Central memory CD8-positive, alpha-beta T cell (primary cell): ENCODE measurements around the gene ACOT12.
A peak's percentile ranks its signal among the peaks of the same experiment; 100 is the strongest.

Experiments
- ATAC-seq: fragments of 150-1000 bp; cut with Tn5 transposase; replicated peaks from 2 replicates; pipeline ENCODE4 v1.10.0; 2022; ENCODE audit warnings: mild to moderate bottlenecking, moderate FRiP score, moderate number of reproducible peaks; ENCODE audit not compliant: poor library complexity, severe bottlenecking; ENCODE audit errors: extremely low read depth
- DNase-seq, 2 donors: peaks; one replicate each; pipeline ENCODE4 v3.0.0; 2021; ENCODE audit warnings: low spot score in 2 of 2
- H3K27ac Mint-ChIP-seq: one replicate; pipeline ENCODE4 v1.8.0; 2022; ENCODE audit warnings: low read depth, mild to moderate bottlenecking, moderate library complexity, mixed read lengths
- H3K27me3 Mint-ChIP-seq: one replicate; pipeline ENCODE4 v1.8.0; 2022; ENCODE audit warnings: mixed read lengths
- H3K36me3 Mint-ChIP-seq: one replicate; pipeline ENCODE4 v1.8.0; 2022; ENCODE audit warnings: mild to moderate bottlenecking, moderate library complexity, mixed read lengths; ENCODE audit not compliant: insufficient read depth
- H3K4me1 Mint-ChIP-seq: one replicate; pipeline ENCODE4 v1.8.0; 2022; ENCODE audit warnings: mixed read lengths
- H3K4me3 Mint-ChIP-seq: one replicate; pipeline ENCODE4 v1.8.0; 2022; ENCODE audit warnings: mild to moderate bottlenecking, moderate library complexity, mixed read lengths
- H3K9me3 Mint-ChIP-seq: one replicate; pipeline ENCODE4 v1.8.0; 2022; ENCODE audit warnings: mixed read lengths

Gene ACOT12

DNA sequence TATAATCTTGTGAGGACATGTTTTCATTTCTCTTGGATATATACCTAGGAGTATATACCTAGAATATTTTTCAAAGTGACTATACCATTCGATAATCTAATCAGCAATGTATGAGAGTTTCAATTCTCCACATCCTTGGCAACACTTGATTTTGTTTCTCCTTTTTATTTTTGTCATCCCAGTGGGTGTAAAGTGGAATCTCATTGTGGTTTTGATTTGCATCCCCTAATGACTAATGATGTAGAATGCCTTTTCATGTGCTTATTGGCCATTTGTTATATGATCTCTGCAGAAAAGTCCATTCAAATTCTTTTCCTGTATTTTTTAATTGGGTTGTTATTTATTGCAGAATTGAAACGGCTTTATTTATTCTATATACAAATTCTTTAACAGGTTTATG, 77.4 kb downstream of the ACOT12 start:
- H3K4me1 Mint-ChIP-seq, result no peaks in the 10 kb centered on the region

DNA sequence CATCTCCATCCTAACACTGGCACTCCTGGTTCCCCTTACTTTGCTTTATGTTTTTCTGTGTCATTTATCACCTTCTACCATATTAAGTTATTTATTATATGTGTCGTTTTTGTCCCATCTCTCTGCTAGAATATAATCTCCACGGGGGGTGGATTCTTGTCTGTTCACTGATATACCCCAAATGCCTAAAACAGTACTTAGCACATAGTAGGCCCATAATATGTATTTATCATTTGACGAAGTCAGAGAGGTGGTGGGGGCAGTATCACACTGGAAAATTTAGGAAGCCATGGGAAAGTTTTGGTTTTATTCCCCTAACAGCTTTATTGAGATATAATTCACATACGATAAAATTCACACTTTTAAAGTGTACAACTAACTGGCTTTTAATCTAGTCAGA, 78.1 kb downstream of the ACOT12 start:
- Mint-ChIP-seq H3K27ac (no peak overlapping the region), H3K4me1 (no peaks in the 10 kb centered on the region), H3K9me3 (no peaks in the 10 kb centered on the region), H3K27me3 (no peaks in the 10 kb centered on the region), H3K4me3 (no peak overlapping the region), H3K36me3 (peaks cover 16% of the 10 kb centered on the region)
- DNase-seq (no peak), ATAC-seq (no peak)

More for the DNA sequence above, 77.4 kb downstream of the ACOT12 start:
- Mint-ChIP-seq H3K4me3 (no peak overlapping the region), H3K27me3 (no peaks in the 10 kb centered on the region), H3K27ac (no peak overlapping the region), H3K36me3 (peaks cover 15% of the 10 kb centered on the region), H3K9me3 (no peaks in the 10 kb centered on the region)
- ATAC-seq (no peak), DNase-seq (no peak)

DNA sequence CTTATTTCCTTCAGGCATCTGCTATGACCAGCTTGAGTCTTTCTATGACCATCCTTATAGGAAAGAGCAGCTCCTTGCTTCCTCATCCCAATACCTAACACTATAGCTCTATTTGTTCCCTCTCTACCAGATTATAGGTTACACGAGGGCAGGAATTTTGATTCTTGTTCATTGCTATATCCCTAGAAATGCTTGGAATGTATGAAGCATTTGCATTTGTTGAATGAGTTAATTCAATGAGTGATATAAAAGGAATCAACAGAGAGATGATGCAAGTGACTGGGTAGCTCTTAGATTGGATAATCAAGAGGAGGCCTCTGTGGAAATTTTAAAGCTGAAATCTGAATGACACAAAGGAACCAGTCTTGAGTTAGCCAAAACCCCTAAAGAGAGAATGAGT, 78.6 kb downstream of the ACOT12 start:
- H3K4me1 Mint-ChIP-seq, result no peaks in the 10 kb centered on the region
- no peak for ATAC-seq
- no peak overlapping the region for H3K27ac Mint-ChIP-seq
- no peaks in the 10 kb centered on the region for H3K27me3 Mint-ChIP-seq
- peaks cover 16% of the 10 kb centered on the region for H3K36me3 Mint-ChIP-seq
- no peak overlapping the region for H3K4me3 Mint-ChIP-seq
- no peak for DNase-seq
- H3K9me3 Mint-ChIP-seq, result no peaks in the 10 kb centered on the region

DNA sequence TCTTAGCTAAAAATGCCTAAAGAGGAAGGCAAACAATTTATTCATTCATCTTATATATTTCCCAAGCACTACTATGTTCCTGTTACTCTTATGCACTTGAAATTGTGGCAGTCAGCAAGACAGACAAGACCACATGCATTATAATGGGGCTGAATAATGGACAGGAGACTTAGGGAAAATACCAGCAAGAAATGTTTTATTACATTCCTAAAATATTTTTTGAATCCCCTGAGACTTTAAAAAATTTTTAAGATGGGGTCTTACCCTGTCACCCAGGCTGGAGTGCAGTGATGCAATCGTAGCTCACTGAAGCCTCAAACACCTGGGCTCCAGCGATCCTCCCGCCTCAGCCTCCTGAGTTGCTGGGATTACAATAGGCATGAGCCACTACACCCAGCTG, 79.4 kb downstream of the ACOT12 start:
- H3K4me1 Mint-ChIP-seq, result no peaks in the 10 kb centered on the region
- H3K27ac Mint-ChIP-seq, result no peak overlapping the region
- no peaks in the 10 kb centered on the region for H3K27me3 Mint-ChIP-seq
- no peak overlapping the region for H3K4me3 Mint-ChIP-seq
- no peaks in the 10 kb centered on the region for H3K9me3 Mint-ChIP-seq
- no peak for ATAC-seq
- H3K36me3 Mint-ChIP-seq, result peaks cover 17% of the 10 kb centered on the region
- no peak for DNase-seq

DNA sequence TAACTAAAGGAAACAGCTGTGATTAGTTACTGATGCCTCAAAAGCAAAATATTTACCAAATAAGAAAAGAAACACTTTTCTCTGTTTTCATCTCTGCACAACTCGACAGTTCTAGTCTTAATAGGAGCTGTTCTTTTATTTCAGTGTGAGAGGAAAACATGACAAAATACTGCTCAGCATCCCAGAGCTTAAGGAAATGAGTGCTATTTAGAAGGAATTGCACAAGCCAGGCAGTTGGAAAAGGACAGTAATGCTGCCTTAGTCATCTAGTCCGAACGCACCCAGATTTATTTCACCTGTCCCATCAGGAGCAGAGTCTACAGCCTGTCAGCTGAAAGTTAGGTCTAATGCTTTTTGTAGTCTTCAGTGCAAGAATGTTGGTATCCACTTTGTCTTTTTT, 80.2 kb downstream of the ACOT12 start:
- ATAC-seq (no peak), DNase-seq (no peak)
- Mint-ChIP-seq H3K4me1 (no peaks in the 10 kb centered on the region), H3K27me3 (no peaks in the 10 kb centered on the region), H3K9me3 (no peaks in the 10 kb centered on the region), H3K4me3 (no peak overlapping the region), H3K27ac (no peak overlapping the region), H3K36me3 (peaks cover 21% of the 10 kb centered on the region)

DNA sequence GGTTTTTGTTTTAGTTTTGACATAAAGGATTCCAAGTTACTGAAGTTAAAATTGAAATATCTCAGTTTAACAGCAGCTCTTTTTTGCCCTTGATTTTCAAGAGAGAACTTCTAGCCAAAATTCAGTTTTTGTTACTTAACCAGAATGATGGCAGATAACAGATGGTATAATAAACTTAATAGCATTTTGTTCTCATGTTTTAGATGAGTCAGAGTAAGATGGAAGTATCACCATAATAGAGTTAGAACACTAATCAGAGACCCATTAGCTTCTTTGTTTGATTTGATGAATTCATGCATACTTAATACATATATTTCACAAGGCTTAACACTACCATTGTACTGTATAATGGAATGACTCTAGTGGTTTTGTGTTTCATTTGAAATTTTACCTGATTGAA, 80.7 kb downstream of the ACOT12 start:
- Mint-ChIP-seq H3K36me3 (peaks cover 21% of the 10 kb centered on the region), H3K27ac (no peak overlapping the region), H3K9me3 (no peaks in the 10 kb centered on the region), H3K4me1 (no peaks in the 10 kb centered on the region), H3K4me3 (no peak overlapping the region), H3K27me3 (no peaks in the 10 kb centered on the region)
- ATAC-seq (no peak), DNase-seq (no peak)

DNA sequence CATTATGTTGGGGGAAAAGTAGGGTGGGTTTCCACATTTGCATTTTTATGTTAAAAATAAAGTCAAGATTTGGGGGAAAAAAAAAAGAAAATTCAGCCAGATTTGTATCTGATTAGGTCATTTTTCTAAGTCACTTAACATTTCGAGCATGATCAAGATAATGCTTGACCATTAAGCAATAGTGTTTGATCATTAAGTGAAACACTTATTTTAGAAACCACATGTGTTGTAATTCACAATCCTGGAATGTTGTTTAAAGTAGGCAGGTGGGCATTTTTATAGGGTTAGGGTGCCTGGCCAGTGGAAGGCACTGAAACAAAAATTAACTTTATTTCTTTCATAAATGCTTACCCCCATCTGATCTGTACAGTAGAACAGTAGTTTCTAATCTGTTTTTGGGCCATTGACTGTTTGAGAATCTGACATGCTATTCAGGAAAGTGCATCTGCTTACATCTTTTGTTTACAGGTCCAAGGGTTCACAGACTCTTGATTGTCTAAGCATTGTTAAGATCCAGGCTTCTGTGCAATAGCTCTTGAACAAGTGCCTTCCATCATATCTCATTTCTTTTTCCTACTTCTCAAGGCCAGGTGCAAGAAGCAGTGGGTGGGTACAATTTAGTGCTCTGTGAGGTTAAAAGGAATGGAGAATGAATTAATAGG, 83.4 kb downstream of the ACOT12 start:
- Mint-ChIP-seq H3K27ac (no peak overlapping the region), H3K36me3 (peaks cover 23% of the 10 kb centered on the region), H3K27me3 (no peaks in the 10 kb centered on the region), H3K4me3 (no peak overlapping the region), H3K4me1 (no peaks in the 10 kb centered on the region), H3K9me3 (no peaks in the 10 kb centered on the region)
- no peak for ATAC-seq
- no peak for DNase-seq

DNA sequence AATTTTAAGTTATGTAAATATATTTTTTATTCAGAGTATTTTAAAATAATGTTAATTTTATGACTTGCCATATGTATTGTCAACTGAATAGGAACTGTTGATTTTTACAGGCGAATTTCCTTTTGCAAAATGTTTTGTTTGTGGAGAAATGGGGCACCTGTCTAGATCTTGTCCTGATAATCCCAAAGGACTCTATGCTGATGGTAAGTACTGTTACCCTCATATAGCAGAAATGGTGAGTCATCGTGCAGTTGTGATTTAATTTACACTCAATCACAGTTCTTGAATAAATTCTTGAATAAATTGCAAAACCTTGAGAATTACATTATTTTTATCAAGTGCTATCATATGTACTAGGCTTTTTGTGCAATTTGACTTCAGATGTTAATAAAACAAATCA, 85.1 kb downstream of the ACOT12 start:
- Mint-ChIP-seq H3K27ac (no peak overlapping the region), H3K9me3 (no peaks in the 10 kb centered on the region), H3K27me3 (no peaks in the 10 kb centered on the region), H3K4me1 (peaks cover 4% of the 10 kb centered on the region), H3K4me3 (no peak overlapping the region), H3K36me3 (peaks cover 23% of the 10 kb centered on the region)
- ATAC-seq (no peak), DNase-seq (no peak)

GRCh38 chr5:81305785-81306184, 88.1 kb downstream of the ACOT12 start:
- DNase-seq (no peak), ATAC-seq (no peak)
- Mint-ChIP-seq H3K9me3 (no peaks in the 10 kb centered on the region), H3K27ac (no peak overlapping the region), H3K36me3 (peaks cover 21% of the 10 kb centered on the region), H3K4me1 (peaks cover 10% of the 10 kb centered on the region), H3K27me3 (no peaks in the 10 kb centered on the region), H3K4me3 (no peak overlapping the region)

DNA sequence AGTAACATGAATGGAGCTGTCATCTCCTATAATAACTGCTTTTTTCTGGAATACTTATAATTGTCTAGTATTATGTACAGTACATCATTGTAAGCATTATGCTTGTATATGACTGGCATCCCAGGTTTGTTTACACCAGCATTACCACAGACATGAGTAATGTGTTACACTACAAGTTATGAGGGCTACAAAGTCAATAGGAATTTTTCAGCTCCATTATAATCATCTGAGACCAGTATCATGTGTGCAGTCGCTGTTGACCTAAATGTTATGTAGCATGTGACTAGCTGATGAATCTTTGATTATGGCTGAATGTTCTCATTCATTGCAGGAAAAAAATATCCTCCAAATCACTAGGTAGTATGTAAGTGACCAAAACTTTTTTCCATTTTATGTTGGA, 90.4 kb downstream of the ACOT12 start:
- Mint-ChIP-seq H3K4me3 (peak overlapping the region; percentile 59), H3K27ac (no peak overlapping the region), H3K9me3 (no peaks in the 10 kb centered on the region), H3K36me3 (peaks cover 25% of the 10 kb centered on the region), H3K27me3 (no peaks in the 10 kb centered on the region), H3K4me1 (peaks cover 27% of the 10 kb centered on the region)
- DNase-seq, result no peak
- no peak for ATAC-seq

- Mint-ChIP-seq H3K27ac (no peak overlapping the region), H3K4me1 (peaks cover 27% of the 10 kb centered on the region), H3K27me3 (no peaks in the 10 kb centered on the region), H3K36me3 (peaks cover 25% of the 10 kb centered on the region), H3K9me3 (no peaks in the 10 kb centered on the region), H3K4me3 (peak overlapping the region; percentile 89)
- ATAC-seq (no peak), DNase-seq (no peak)
Measured at GRCh38 chr5:81302596-81302995, 91.3 kb downstream of the ACOT12 start.

DNA sequence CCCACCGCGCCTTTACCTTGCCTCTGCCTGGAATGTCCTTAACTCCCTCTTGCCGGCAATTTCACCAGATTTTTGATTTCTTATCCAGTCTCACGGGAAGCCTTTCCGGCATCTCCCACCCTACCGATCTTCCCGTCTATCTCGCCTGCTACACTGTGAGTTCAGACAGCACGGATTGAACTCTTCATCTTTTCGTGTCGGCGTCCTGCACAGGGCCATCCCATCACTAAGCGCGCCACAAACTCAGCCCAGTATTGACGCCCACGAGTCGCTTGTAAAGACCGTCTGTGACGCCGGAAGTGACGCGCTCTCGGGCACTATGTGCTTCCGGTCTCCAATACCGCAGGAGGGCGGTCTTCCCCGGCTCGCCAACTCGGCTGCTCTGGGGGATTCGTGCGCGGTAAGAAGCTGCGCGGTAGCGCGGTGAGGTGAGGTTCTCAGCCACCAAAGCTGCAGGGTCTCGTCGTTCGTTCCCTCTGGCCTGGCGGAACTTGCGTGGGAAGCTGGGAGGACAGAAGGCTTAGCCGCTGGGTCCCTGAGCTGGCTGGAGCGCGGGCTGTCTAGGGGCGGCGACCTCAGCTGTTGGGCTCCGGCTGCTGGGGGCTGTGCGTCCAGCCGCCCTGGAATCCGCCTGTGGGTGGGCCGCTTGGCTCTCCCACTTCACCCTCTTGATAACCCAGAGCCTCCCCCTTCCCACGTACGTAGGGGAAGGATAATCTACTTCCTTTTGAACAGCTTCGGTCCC, 92.5 kb downstream of the ACOT12 start, which contains the start of gene ZCCHC9:
ZCCHC9 (plus strand) TSS at position 317 of the 745 bp plus-strand sequence. CDS start 3,171 bp downstream, outside the sequence.
- H3K9me3 Mint-ChIP-seq, result no peaks in the 10 kb centered on the region
- H3K27ac Mint-ChIP-seq, result peak within 1 kb of the TSS; percentile 92
- H3K36me3 Mint-ChIP-seq, result peaks cover 31% of the 10 kb centered on the region
- peaks cover 31% of the 10 kb centered on the region for H3K4me1 Mint-ChIP-seq
- H3K4me3 Mint-ChIP-seq, result peak within 1 kb of the TSS; percentile 89
- H3K27me3 Mint-ChIP-seq, result no peaks in the 10 kb centered on the region
- ATAC-seq (peak; percentile 96), DNase-seq (peak; percentile 83 to 85)

GRCh38 chr5:81300921-81301270, 93.0 kb downstream of the ACOT12 start:
- ATAC-seq, result peak; percentile 0
- H3K9me3 Mint-ChIP-seq, result no peaks in the 10 kb centered on the region
- peak overlapping the region; percentile 89 for H3K4me3 Mint-ChIP-seq
- H3K27ac Mint-ChIP-seq, result peak overlapping the region; percentile 92
- peaks cover 31% of the 10 kb centered on the region for H3K36me3 Mint-ChIP-seq
- H3K4me1 Mint-ChIP-seq, result peaks cover 31% of the 10 kb centered on the region
- no peak for DNase-seq
- H3K27me3 Mint-ChIP-seq, result no peaks in the 10 kb centered on the region
